ENCODE measurements around the gene SLC38A5. TPM values are rescaled to one million over a fixed set of nuclear protein-coding genes. Genes with fewer than 3 reads are reported as not detected.
A peak's percentile ranks its signal among the peaks of the same experiment; 100 is the strongest.

The SLC38A5 gene
- total and polyA plus RNA-seq, 9 donors: 4.2 to 12.2 (median 8.3) TPM

DNA sequence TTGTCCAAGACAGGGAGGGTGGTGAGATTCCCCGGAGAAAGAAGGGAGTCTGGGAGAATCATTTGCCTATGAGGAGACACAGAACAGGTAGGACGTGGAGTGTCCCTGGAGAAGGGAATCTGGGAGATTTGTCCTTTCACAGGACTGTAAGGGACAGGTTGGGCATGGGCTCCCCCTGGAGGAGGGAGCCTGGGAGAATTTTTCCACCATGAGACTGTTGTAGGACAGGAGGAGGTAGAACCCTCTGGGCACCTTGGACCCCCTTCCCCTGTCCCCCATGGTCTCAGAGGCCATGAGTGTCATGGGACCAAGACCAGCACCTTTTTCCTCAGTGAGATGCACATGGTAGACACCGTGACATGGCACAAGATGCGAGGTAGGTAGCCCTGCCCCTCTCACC, 41.5 kb upstream of the SLC38A5 start:
- Histone ChIP-seq H3K27me3 (ENCODE audit: control insufficient read depth, insufficient read depth, low read length) (no peaks in the 10 kb centered on the region), H3K4me1 (ENCODE audit: control insufficient read depth, insufficient read depth, low read length) (peaks cover 7% of the 10 kb centered on the region), H3K9me3 (replicated peaks; ENCODE audit: control insufficient read depth, low read depth, low read length) (peaks cover 3% of the 10 kb centered on the region), H3K36me3 (ENCODE audit: control insufficient read depth, insufficient read depth, low read length) (no peaks in the 10 kb centered on the region), H3K4me3 (ENCODE audit: low read length) (no peak overlapping the region), H3K27ac (ENCODE audit: low read length) (no peak overlapping the region)
- 57% methylated on average over 4 of the region's 4 CpGs for WGBS (ENCODE audit: insufficient coverage)
- DNase-seq: no peak

DNA sequence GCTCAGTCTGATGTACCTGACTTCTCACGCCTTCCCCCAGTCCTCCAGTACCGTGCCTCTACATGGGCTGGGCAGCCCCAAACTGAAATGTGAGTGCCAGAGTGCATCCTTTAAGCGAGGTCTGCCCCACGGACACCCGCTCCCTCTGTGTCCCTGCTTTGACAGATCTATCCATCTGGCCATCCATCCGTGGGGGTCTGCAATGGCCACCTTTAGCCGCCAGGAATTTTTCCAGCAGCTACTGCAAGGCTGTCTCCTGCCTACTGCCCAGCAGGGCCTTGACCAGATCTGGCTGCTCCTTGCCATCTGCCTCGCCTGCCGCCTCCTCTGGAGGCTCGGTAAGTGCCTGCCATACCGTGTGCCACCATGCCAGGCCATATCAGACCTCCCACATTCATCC, 39.6 kb upstream of the SLC38A5 start:
- no peak for DNase-seq
- Histone ChIP-seq H3K36me3 (ENCODE audit: control insufficient read depth, insufficient read depth, low read length) (no peaks in the 10 kb centered on the region), H3K27me3 (ENCODE audit: control insufficient read depth, insufficient read depth, low read length) (no peaks in the 10 kb centered on the region), H3K4me1 (ENCODE audit: control insufficient read depth, insufficient read depth, low read length) (peaks cover 7% of the 10 kb centered on the region), H3K4me3 (ENCODE audit: low read length) (peak overlapping the region; percentile 70), H3K9me3 (replicated peaks; ENCODE audit: control insufficient read depth, low read depth, low read length) (peaks cover 3% of the 10 kb centered on the region), H3K27ac (ENCODE audit: low read length) (no peak overlapping the region)
- WGBS (ENCODE audit: insufficient coverage): 53% methylated on average over 11 of the region's 11 CpGs

DNA sequence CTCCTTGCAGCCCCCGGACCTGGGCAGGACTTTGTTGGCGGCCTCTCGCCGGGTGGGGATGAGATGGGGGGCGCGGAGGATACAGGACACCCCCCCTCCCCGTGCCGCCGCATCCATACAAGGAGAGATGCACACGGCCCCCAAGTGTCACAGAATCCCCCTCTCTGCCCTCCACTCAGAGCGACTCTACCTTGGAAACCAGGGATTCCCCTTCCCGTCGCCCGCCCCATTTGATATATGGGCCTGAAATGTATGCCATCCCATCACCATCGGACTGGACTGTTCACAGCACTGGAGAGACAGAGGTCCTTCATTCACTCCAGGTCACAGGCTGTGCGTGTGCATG, 39.2 kb upstream of the SLC38A5 start:
- Histone ChIP-seq H3K4me1 (ENCODE audit: control insufficient read depth, insufficient read depth, low read length) (peaks cover 7% of the 10 kb centered on the region), H3K27ac (ENCODE audit: low read length) (no peak overlapping the region), H3K27me3 (ENCODE audit: control insufficient read depth, insufficient read depth, low read length) (no peaks in the 10 kb centered on the region), H3K9me3 (replicated peaks; ENCODE audit: control insufficient read depth, low read depth, low read length) (peaks cover 3% of the 10 kb centered on the region), H3K4me3 (ENCODE audit: low read length) (peak overlapping the region; percentile 70), H3K36me3 (ENCODE audit: control insufficient read depth, insufficient read depth, low read length) (no peaks in the 10 kb centered on the region)
- no peak for DNase-seq
- 42% methylated on average over 16 of the region's 16 CpGs for WGBS (ENCODE audit: insufficient coverage)

DNA sequence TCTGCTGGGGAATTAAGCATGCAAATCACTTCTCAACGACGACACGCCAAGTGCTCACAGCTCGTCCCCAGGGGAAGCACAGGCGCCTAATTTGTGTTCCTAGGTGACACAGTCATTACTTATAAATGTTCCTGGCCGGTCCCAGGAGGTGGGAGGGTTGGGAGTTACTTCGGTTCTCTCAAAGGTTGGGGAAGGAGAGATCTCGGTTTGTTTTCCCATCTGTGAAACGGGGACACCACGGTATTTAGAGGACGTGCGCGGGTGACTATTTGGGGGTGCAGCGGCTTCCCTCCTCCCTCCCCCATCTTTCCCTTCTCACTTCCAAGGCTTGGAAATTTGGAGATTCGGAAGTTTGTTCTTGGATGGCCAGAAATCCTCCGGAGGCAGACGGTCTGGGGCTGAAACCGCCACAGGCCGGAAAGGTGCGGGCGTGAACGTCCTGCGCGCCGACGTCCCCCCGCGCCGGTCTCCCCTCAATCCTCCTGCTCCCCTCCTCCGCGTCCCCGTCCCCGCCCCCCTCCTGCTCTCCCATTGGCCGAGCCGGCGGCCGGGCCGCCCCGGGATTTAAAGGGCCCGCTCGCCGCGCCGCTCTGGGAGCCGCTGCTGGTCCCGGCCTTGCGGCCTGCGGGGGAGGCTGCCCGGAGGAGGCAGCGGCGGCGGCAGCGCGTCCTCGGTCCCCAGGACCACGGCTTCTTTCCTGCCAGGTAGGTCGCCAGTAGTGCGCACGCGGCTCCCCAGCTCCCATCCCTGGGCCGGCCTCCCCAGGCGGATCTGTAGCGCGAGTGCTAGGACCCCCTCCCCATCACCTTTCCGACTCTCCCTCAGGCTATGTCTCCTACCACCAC, 38.6 kb upstream of the SLC38A5 start, which contains the start of gene PORCN:
Gene PORCN, plus strand, starts transcription at position 593 of the 845 bp plus-strand sequence. CDS start 829 bp downstream, outside the sequence.
- 39% methylated on average over 49 of the region's 65 CpGs for WGBS (ENCODE audit: insufficient coverage)
- Histone ChIP-seq H3K4me3 (ENCODE audit: low read length) (peak within 1 kb of the TSS; percentile 70), H3K9me3 (replicated peaks; ENCODE audit: control insufficient read depth, low read depth, low read length) (peaks cover 3% of the 10 kb centered on the region), H3K4me1 (ENCODE audit: control insufficient read depth, insufficient read depth, low read length) (peaks cover 7% of the 10 kb centered on the region), H3K27ac (ENCODE audit: low read length) (peak within 1 kb of the TSS; percentile 51), H3K27me3 (ENCODE audit: control insufficient read depth, insufficient read depth, low read length) (no peaks in the 10 kb centered on the region), H3K36me3 (ENCODE audit: control insufficient read depth, insufficient read depth, low read length) (no peaks in the 10 kb centered on the region)
- peak; percentile 82 for DNase-seq

DNA sequence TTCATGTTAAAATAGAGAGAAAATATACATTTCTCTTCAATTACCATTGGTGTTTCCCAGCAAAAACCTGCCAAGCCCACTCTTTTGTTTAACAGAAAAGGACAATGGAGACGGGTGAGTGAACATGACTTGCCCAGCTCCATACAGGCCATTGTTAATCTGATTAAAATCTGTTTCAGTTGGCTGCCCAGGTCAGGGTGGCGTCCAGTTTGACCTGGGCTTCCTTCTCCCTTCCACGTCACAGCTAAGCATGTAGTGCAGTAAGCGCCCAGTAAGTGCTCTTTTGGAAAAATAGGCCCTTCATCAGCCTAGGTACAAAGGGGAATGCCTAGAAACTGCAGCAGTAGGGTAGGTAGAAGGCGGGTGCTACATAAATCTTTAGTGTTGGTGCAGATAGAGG, 37.2 kb upstream of the SLC38A5 start:
- WGBS (ENCODE audit: insufficient coverage): 69% methylated on average over 2 of the region's 5 CpGs

DNA sequence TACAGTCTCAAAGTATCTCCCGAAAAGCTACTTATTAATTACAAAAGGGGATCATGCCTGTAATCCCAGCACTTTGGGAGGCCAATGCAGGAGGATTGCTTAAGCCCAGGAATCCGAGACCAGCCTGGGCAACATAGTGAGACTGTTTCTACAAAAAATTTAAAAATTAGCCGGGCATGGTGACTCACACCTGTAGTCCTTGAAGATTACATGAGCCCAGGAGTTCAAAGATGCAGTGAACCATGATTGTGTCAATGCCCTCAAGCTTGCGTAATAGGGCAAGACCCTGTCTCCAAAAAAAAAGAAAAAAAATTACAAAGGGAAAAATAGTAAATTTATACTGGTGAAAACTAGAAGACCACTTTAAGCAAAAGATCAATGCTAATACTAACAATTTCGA, 35.4 kb upstream of the SLC38A5 start:
- no peaks in the 10 kb centered on the region for H3K36me3 ChIP-seq (ENCODE audit: control insufficient read depth, insufficient read depth, low read length)
- no peak overlapping the region for H3K4me3 ChIP-seq (ENCODE audit: low read length)
- H3K9me3 ChIP-seq (replicated peaks; ENCODE audit: control insufficient read depth, low read depth, low read length): peaks cover 3% of the 10 kb centered on the region
- WGBS (ENCODE audit: insufficient coverage): 80% methylated on average over 2 of the region's 5 CpGs
- no peak for DNase-seq
- no peak overlapping the region for H3K27ac ChIP-seq (ENCODE audit: low read length)
- H3K27me3 ChIP-seq (ENCODE audit: control insufficient read depth, insufficient read depth, low read length): no peaks in the 10 kb centered on the region
- peaks cover 7% of the 10 kb centered on the region for H3K4me1 ChIP-seq (ENCODE audit: control insufficient read depth, insufficient read depth, low read length)

More for the DNA sequence above, 37.2 kb upstream of the SLC38A5 start:
- Histone ChIP-seq H3K27ac (ENCODE audit: low read length) (no peak overlapping the region), H3K9me3 (replicated peaks; ENCODE audit: control insufficient read depth, low read depth, low read length) (peaks cover 3% of the 10 kb centered on the region), H3K4me1 (ENCODE audit: control insufficient read depth, insufficient read depth, low read length) (peaks cover 7% of the 10 kb centered on the region), H3K4me3 (ENCODE audit: low read length) (no peak overlapping the region), H3K36me3 (ENCODE audit: control insufficient read depth, insufficient read depth, low read length) (no peaks in the 10 kb centered on the region), H3K27me3 (ENCODE audit: control insufficient read depth, insufficient read depth, low read length) (no peaks in the 10 kb centered on the region)
- no peak for DNase-seq

DNA sequence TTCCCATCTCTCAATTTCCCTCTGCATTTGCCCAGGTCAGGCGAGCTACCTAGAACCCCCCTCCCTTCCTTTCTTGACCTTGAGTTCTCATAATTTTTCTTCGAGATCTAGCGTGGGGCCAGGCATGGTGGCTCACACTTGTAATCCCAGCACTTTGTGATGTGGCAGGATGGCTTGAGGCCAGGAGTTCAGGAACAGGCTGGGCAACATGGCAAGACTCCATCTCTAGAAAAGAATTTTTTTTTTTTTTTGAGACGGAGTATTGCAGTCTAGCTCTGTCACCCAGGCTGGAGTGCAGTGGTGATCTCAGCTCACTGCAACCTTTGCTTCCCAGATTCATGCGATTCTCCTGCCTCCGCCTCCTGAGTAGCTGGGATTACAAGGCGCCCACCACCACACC, 34.2 kb upstream of the SLC38A5 start:
- Histone ChIP-seq H3K4me1 (ENCODE audit: control insufficient read depth, insufficient read depth, low read length) (peaks cover 3% of the 10 kb centered on the region), H3K27me3 (ENCODE audit: control insufficient read depth, insufficient read depth, low read length) (peaks cover 2% of the 10 kb centered on the region), H3K9me3 (replicated peaks; ENCODE audit: control insufficient read depth, low read depth, low read length) (peaks cover 3% of the 10 kb centered on the region), H3K36me3 (ENCODE audit: control insufficient read depth, insufficient read depth, low read length) (no peaks in the 10 kb centered on the region), H3K27ac (ENCODE audit: low read length) (no peak overlapping the region), H3K4me3 (ENCODE audit: low read length) (no peak overlapping the region)
- 90% methylated on average over 2 of the region's 7 CpGs for WGBS (ENCODE audit: insufficient coverage)
- DNase-seq: no peak

DNA sequence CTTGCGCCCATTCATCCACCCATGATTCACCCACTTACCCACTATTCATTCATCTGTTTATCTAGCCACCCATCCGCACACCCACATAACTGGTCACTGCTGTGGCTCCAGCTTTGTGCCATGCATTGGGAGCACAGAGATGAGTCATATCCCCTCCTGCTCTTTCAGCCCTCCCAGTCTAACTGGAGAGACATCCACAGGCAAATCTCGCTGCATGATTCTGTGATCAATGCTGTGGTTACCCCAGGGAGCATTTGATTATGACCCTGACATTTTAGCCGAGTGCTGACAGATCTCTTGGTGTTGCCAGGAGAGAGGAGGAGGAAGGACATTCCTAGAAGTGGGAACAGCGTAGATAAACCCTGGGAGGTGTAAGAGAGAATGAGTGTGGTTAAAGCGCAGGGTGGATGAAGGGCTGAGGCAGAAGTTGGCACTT, 28.3 kb upstream of the SLC38A5 start:
- peaks cover 2% of the 10 kb centered on the region for H3K27me3 ChIP-seq (ENCODE audit: control insufficient read depth, insufficient read depth, low read length)
- H3K4me3 ChIP-seq (ENCODE audit: low read length): no peak overlapping the region
- no peak for DNase-seq
- H3K27ac ChIP-seq (ENCODE audit: low read length): no peak overlapping the region
- H3K9me3 ChIP-seq (replicated peaks; ENCODE audit: control insufficient read depth, low read depth, low read length): no peaks in the 10 kb centered on the region
- 74% methylated on average over 5 of the region's 6 CpGs for WGBS (ENCODE audit: insufficient coverage)
- no peaks in the 10 kb centered on the region for H3K36me3 ChIP-seq (ENCODE audit: control insufficient read depth, insufficient read depth, low read length)
- no peaks in the 10 kb centered on the region for H3K4me1 ChIP-seq (ENCODE audit: control insufficient read depth, insufficient read depth, low read length)

DNA sequence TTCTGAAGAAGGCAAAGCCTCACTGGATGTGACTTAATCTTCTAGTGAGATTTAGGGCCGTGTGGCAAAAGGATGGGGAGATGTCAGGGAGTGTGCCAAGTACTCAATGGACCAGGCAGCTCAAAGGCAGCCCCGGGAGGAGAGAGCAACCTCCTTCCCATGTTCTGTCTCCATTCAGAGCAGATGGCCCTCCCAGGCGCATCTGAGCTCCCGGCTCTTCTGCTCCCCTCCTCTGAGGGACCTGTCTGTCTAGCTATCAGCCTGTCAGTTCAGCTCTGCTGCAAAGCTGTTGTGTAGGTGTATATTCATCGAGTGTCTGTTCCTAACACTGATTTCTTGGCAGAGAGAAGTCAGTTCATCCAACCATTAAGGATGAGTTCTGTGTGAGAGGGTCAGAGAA, 27.8 kb upstream of the SLC38A5 start:
- H3K9me3 ChIP-seq (replicated peaks; ENCODE audit: control insufficient read depth, low read depth, low read length): no peaks in the 10 kb centered on the region
- no peaks in the 10 kb centered on the region for H3K4me1 ChIP-seq (ENCODE audit: control insufficient read depth, insufficient read depth, low read length)
- H3K27ac ChIP-seq (ENCODE audit: low read length): no peak overlapping the region
- no peaks in the 10 kb centered on the region for H3K36me3 ChIP-seq (ENCODE audit: control insufficient read depth, insufficient read depth, low read length)
- peaks cover 2% of the 10 kb centered on the region for H3K27me3 ChIP-seq (ENCODE audit: control insufficient read depth, insufficient read depth, low read length)
- H3K4me3 ChIP-seq (ENCODE audit: low read length): no peak overlapping the region
- no peak for DNase-seq
- WGBS (ENCODE audit: insufficient coverage): 29% methylated on average over 1 of the region's 5 CpGs

DNA sequence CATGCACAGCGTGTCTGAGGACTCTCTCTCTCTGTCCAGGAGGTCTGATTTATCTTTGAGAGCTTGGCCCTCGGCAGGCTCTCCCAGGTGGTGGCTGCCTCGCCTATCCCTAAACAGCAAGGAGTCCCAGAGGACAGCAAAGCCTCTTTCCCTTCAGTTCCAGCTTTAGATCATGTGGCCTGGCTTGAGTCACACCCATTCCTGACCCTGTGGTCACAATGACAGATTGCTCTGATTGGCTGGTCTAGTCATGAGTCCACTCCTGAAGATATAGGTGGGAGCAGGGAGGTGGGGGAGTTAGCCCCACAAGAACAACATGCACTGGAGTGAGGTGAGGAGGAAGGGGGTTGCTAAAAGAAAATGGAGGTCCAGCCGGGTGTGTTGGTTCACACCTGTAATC, 26.6 kb upstream of the SLC38A5 start:
- no peak overlapping the region for H3K4me3 ChIP-seq (ENCODE audit: low read length)
- H3K9me3 ChIP-seq (replicated peaks; ENCODE audit: control insufficient read depth, low read depth, low read length): no peaks in the 10 kb centered on the region
- H3K36me3 ChIP-seq (ENCODE audit: control insufficient read depth, insufficient read depth, low read length): no peaks in the 10 kb centered on the region
- WGBS (ENCODE audit: insufficient coverage): 53% methylated on average over 4 of the region's 4 CpGs
- peaks cover 2% of the 10 kb centered on the region for H3K27me3 ChIP-seq (ENCODE audit: control insufficient read depth, insufficient read depth, low read length)
- no peak for DNase-seq
- no peak overlapping the region for H3K27ac ChIP-seq (ENCODE audit: low read length)
- no peaks in the 10 kb centered on the region for H3K4me1 ChIP-seq (ENCODE audit: control insufficient read depth, insufficient read depth, low read length)

Measured in muscle of leg (tissue), 11 donors.